PC-9 (cell line): Measurements from ENCODE around the gene DLGAP1.

Experiments used
- EZH2 ChIP-seq: fragments of 200-600 bp; sonication (generic); IDR thresholded peaks from 2 replicates; pipeline ENCODE4 v1.8.0; 2017; ENCODE audit warnings: antibody characterized with exemption, low read depth
- TF ChIP-seq, protein P1 (sequence below): fragments of 200-600 bp; sonication (generic); conservative IDR thresholded peaks from 2 replicates; pipeline ENCODE4 v1.6.1; 2017; ENCODE audit warnings: mixed run types, antibody characterized with exemption, mild to moderate bottlenecking, moderate library complexity

DNA sequence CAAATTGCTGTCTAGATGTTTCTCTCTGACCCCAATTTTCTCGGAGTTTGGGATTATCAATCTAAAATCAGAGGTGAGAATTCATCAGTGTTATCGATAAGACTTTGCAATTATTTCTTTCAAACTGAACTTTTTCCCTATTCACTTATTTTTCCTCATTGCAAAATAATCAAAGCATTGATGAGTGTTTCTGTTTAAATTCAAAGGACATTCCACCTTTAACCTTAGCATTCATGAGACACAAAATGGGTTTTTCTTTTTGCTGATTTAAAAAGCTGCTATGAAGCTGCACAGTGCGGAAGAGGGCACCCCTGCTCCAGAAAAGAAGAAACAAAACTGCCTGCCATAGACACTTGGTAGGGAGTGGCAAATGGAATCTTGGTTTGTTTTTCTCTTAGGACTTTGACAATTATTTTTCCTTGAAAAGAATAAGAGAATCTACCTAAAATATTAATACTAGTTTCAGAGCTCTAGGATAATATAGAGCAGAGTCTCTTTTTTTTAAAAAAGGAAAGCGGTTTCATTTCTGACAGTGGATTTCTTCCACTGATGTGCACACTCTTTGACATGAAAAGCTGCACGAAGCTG, 801.8 kb downstream of the DLGAP1 start:
- TF ChIP-seq, protein P1, sequence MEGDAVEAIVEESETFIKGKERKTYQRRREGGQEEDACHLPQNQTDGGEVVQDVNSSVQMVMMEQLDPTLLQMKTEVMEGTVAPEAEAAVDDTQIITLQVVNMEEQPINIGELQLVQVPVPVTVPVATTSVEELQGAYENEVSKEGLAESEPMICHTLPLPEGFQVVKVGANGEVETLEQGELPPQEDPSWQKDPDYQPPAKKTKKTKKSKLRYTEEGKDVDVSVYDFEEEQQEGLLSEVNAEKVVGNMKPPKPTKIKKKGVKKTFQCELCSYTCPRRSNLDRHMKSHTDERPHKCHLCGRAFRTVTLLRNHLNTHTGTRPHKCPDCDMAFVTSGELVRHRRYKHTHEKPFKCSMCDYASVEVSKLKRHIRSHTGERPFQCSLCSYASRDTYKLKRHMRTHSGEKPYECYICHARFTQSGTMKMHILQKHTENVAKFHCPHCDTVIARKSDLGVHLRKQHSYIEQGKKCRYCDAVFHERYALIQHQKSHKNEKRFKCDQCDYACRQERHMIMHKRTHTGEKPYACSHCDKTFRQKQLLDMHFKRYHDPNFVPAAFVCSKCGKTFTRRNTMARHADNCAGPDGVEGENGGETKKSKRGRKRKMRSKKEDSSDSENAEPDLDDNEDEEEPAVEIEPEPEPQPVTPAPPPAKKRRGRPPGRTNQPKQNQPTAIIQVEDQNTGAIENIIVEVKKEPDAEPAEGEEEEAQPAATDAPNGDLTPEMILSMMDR: no peak
- TF ChIP-seq EZH2: no peak
